Esophagus squamous epithelium (tissue), 4 donors: ENCODE measurements around the gene AMPH.
"Not testable (repeated sequence)": the region's sequence is repeated elsewhere in the genome, so short reads cannot be mapped to it uniquely, and the experiment has no call there.

Experiments used
- CTCF ChIP-seq, 6 experiments: fragments of 450-650 bp in 4 of 6; fragments of 200-600 bp in 2 of 6; sonication (generic) in 2 of 6; IDR thresholded peaks; one replicate each; pipeline ENCODE4 v1.5.1; 2016 to 2019; ENCODE audit warnings: antibody characterized with exemption in 6 of 6, mild to moderate bottlenecking in 4 of 6, moderate library complexity in 4 of 6
- POLR2A ChIP-seq, 4 donors: fragments of 450-650 bp; IDR thresholded peaks; one replicate each; pipeline ENCODE4 v1.6.1; 2017; ENCODE audit warnings: antibody characterized with exemption in 4 of 4, mild to moderate bottlenecking in 4 of 4, moderate library complexity in 3 of 4

GRCh38 chr7:38571620-38572019, 59.6 kb downstream of the AMPH start:
- not testable (repeated sequence) for TF ChIP-seq CTCF, POLR2A (IDR thresholded peaks at IDR 0.05)
